Measurements from ENCODE around the gene TACR1.

DNA sequence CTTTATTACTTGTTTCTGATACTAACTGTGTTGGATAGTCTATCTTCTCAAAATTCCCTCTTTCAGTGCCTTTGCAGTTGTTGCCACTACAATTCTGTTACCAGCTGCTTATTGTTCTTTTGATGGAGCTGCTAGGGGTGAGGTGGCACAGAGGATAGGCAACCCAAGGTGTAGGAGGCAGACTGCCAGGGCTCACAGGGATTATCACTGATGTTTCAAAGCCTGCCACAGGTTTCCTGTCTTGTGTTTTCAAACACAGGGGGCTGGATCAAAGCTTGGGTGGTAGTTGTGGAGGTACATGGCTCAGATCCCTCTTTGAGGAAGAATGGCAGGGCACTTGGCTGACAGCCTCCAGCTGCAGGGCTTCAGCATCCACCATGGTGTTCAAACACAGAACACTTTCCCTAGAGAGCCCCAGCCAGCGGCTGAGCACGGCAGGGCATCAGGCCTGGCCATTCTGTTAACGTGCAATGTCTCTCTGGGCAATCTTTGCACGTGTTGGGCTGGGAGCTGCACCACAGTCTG, 153.7 kb downstream of the TACR1 start:
- no peak for TF ChIP-seq POLR2A (IDR thresholded peaks at IDR 0.05; ENCODE audit: low read depth, low read length)
- no peak for TF ChIP-seq POLR2AphosphoS5 (IDR thresholded peaks at IDR 0.05; ENCODE audit: low read depth, low read length)
- no peak for TF ChIP-seq SPI1 (IDR thresholded peaks at IDR 0.05; ENCODE audit: low read depth, low read length)
- TF ChIP-seq TAF1 (IDR thresholded peaks at IDR 0.05; ENCODE audit: low read depth, low read length): no peak
- TF ChIP-seq PAX5 (IDR thresholded peaks at IDR 0.05; ENCODE audit: insufficient read depth, low read length, severe bottlenecking): no peak
- TF ChIP-seq POU2F2 (IDR thresholded peaks at IDR 0.05; ENCODE audit: low read depth, low read length): no peak
